GM21360 (cell line): ENCODE data around the gene EIPR1.

Source experiments
- ATAC-seq: cut with Tn5 transposase; IDR thresholded peaks from one replicate; pipeline ENCODE4 v1.9.1; 2021; ENCODE audit warnings: mild to moderate bottlenecking, moderate library complexity; ENCODE audit not compliant: unreplicated experiment

Gene EIPR1

DNA sequence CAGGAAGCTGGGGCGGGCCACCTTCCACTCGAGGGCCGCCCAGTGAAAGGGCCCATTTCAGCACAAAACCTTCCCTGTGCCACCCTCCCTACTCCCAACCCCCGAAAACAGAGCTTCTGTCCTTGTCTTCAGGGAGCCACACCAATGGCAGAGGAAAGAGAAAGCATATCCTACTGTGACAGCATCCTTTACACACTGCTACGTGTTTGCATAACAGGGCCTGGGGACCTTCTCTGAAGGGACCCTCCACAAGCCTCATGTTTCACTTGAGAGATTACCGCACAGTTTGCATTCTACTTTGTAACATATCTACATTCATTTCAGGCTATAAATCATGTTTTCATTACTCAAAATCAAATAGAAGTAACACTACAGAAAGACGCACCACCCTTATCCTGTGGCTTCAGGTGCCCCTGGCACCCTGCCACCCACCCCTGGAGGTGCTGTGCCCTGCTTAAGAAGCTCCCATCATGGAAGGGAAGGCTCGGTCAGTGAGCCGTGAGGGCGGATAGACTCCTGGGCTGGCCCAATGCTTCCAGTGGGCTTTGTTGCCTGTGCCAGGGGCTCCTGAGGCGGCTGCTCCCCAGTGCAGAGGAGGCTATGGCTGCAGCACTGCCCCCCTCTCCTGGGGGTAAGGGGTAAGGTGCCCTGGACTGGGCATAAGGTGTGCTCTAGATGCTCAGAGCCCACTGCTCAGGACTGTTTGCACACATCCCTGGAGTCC, 52.0 kb downstream of the EIPR1 start:
- ATAC-seq: no peak

DNA sequence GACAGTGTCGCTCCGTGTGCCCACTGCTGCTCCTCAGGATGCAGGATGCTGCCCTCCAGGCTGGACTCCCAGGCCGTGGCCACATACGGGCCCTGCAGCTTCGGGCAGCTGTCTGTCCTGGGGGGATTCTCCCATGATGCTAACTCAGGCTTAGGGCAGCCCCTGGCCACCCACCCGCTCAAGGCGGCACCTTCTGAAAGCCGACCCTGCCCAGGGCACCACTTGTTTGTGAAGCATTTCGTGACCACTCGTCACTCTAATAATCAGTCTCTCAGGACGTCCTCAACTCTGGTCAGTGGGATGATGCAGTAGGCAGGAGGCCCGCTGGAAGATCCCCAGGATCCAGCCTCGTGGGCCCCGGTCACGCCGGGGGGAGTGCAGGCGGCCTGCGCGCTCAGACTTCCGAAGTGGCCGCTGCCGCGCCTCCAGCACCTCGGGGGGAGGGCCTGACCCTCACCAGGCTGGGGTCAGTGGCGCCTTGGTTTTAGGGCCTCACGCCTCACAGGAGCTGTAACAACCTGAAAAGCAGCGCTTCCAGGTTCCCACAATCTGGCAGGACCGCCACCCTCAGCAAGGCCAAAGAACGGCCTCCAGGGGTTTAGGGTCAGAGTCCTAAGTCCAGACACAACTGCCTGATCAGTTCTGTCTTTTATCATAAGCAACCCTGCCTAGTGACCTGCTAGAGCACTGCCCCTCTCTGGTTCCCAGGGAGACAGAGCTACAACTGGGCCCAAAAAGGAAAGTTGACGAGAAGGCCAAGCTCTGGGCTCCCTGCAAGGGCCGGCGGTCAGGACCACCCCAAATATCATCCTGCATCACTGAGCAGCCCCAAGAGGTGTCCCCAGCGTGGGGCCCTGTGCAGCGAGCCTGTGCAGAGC, 53.0 kb downstream of the EIPR1 start:
- ATAC-seq: no peak

DNA sequence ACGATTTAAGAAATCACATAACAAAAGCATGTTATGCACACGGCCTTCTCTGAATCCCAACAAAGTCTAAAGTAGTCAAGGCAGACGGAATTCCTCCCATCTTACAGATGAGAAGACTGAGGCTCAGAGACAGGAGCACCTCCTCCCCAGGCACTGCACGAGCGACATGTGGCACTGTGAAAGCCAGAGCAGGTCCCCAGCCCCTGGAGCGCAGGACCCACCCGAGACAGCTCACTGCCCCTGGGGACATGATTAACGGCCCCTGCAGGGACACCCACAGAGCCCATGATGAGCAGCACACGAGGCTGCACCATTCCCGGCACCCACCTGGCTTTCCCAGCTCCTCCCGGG, 53.6 kb downstream of the EIPR1 start:
- no peak for ATAC-seq

DNA sequence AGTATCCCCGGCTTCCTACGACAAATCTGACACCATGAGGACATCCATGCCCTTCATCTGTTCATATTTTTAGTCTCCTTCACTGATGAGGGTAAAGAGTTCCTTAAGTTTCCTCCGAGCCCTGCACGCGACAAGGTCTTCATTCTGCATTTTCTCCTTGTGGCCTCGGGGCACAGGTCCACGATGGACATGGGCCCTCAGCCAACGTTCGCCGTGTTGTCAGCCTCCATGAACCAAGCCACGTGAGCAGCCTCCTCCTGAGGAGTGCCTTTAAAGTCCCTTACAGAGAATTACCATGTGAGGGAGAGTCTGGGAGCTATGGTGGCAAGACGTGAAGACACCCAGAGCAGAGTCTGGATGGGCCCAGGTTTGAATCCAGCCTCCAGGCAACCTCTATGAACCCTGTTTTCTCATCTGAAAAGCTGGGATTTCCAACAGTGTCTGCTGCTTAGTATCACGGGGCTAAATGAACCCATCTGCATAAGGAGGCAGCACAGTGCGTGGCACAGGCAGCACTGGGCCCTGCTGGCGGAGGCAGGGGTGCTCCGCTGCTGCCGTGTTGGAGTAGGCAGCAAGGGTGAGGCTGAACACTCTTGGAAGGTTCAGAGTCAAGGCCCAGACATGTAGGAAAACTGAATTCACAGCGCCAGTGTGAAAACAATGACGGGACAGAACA, 54.1 kb downstream of the EIPR1 start:
- no peak for ATAC-seq

DNA sequence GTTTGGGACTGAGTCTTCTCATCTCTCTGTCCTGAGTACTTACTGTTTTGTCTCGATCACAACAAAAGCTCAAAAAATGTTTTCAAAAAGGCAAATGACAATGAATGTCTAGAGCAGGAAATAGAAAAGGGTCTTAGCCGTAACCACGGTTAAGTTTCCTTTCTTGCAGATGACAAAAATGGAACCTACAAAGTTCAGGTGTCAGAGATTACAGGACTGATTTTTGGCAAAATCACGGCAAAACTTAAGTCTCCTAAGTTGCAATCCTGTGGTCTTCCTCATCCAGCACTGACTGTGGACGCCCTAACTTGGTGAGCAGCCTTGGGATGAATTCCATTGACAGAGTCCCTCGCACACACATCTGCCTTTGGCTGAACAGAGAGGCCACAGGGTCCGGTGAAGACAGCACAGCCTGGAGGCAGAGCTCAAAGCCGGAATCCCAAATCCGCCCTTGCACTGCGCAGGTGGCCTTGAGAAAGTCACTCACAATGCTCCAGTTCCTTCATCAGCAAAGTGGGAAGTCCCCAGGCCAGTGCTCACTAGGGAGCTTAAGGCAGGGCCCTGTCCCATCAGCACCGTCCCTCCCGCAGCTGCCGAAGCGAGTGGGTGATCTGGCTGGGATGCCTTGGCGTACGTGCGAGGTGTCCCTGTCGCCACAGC, 55.2 kb downstream of the EIPR1 start:
- no peak for ATAC-seq

DNA sequence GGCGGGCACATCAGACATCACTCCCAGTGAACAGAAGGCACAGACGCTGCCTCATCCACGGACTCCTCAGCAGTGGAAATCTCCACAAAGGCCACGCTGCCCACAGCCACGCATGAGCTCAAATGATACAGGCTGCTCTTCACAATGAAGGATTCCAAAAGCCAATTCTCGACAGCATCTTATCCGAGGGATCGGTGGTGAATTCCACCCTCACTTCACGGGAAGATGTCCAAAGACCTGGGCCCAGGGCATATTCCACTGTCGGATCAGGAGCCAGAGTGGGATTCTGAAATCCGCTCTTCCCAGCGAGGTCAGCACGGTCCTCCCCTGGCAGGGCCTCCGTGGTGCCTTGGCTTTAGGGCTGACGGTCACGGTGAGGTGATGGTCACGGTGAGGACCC, 55.8 kb downstream of the EIPR1 start:
- no peak for ATAC-seq

DNA sequence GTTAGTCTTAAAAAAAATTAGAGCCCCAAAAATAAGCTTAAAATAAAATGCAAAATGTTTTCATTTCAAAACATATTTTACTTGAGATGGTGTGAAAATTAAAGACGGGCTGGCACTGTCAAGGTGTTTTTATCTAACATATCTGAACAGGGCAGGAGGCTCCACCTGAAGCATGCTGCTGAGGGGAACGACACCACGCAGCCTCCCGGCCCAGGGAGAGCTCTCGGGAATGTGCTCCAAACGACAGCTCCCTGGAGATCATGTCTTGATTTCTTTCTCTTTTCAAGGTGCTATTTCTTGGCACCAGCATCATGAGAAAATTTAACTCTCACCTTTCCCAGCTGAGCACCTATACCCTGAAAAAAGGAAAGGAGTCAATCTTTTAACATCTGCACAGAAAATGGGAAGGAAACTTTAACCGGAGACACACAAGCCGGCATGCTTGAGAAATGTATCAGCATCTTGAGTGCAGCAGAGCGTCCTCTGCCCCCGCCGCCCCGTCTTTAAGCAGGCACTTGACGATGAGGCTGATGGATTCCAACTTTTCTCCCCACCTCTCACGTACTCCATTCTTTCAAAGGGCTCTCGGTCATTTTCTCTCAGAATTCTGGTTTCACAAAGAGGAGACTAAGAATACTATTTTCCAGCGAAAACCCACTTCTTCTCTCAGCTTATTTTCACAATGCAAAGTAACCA, 56.6 kb downstream of the EIPR1 start:
- no peak for ATAC-seq

DNA sequence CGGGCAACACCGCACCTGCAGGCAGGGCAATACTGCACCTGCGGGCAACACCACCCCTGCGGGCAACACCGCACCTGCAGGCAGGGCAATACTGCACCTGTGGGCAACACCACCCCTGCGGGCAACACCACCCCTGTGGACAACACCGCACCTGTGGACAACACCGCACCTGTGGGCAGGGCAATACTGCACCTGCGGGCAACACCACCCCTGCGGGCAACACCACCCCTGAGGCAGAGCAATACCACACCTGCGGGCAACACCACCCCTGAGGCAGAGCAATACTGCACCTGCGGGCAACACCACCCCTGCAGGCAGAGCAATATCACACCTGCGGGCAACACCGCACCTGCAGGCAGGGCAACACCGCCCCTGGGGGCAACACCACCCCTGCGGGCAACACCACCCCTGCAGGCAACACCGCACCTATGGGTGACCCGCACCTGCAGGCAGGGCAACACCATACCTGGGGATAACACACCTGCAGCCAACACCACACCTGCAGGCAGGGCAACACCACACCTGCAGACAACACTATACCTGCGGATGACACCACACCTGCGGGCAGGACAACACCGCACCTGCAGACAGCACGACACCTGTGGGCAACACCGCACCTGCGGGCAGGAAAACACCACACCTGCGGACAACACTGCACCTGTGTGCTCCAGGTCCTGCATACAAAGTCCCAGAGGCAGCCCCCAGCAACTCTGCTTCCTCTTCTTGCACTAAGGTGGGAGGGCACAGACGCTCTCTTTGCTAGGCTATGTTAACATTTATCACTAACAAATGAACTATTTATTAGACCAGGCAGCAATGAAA, 57.7 kb downstream of the EIPR1 start:
- no peak for ATAC-seq

DNA sequence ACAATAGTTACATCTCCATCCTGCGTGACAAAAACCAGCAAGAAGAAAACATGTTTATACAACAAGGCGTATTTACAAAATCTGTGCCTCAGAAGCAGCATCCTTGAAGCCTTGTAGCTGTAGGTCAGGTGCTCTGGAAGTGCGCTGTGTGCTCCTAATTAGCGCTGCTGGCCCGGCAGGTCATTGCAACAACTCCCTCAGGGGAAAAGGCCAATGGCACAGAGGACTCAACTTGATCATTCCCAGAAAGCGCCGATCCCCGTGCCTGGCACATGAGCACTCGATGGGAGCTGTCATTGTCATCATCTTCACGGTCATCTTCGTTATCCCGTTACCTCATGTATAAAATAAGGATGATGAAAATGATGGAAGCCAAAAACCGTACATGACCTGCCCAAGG, 58.5 kb downstream of the EIPR1 start:
- no peak for ATAC-seq

DNA sequence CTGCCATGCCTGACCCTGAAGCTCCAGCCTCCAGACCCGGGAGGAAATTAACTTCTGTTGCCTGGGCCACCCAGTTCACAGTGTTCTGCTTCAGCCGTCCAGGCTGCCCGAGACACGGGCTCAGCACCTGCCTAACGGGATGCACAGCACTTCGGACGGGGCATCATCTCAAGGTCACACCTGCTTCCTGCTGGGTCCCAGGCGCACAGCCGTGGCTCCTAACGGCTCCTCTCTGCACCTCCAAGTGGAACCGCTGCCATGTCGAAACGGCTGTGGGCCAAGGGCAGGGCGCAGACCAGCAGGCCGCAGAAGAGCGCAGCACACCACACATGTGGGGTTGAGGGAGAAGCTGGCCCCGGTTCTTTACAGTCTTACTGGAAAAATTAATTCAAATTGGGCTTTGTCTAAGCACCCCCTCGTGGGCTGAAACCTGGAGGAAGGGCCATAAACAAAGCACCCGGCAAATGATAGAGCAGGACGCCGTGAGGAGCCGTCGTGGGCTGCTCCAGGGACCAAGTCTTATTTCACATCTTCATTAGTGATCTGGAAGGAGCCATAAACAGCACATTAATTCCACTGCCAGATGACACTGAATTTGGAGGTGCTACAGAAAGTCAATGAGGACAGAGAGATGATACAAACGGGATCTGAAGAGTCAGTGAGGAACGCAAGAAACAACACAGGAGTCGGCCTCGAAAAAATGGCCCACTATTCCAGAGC, 59.6 kb downstream of the EIPR1 start:
- no peak for ATAC-seq

DNA sequence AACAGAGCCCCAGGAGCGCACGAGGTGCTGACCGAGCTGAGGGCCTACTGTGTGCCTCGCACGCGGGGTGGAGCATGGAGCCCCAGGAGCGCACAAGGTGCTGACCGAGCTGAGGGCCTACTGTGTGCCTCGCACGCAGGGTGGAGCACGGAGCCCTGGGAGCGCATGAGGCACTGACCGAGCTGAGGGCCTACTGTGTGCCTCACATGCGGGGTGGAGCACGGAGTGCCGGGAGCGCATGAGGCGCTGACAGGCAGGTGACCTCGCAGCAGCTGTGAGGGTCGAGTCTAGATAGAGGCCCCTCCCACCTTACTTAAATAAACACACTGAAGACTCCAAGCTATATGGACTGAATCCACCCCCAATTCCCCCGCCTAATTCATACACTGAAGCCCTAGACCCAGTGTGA, 60.3 kb downstream of the EIPR1 start:
- no peak for ATAC-seq

DNA sequence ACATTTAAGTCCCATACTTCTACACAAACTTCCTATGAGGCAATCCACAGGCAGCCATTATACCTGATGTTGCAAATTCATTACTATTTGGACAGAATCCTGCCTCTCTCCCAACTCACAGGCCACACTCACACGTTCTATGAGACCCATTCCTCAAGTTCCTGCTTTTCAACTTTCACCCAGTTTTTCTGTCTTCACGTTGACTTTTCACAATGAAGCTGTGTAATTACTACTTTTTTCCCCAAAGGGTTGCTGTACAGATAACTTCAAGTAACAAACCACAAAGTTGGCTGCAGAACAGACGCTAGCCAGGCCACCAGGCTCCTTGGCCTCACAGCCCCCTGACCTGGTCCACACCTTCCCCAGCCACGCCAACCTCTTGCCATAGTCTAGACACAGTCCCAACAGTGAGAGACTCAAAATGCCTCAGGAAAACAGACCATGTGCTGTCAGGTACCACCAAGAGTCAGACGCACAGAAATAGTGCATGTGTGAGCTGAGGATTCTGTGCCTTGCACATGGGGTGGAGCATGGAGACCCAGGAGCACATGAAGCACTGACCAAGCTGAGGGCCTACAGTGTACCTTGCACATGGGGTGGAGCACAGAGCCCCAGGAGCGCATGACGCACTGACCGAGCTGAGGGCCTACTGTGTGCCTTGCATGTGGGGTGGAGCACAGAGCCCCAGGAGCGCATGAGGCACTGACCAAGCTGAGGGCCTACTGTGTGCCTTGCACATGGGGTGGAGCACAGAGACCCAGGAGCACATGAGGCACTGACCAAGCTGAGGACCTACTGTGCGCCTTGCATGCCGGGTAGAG, 61.0 kb downstream of the EIPR1 start:
- no peak for ATAC-seq

DNA sequence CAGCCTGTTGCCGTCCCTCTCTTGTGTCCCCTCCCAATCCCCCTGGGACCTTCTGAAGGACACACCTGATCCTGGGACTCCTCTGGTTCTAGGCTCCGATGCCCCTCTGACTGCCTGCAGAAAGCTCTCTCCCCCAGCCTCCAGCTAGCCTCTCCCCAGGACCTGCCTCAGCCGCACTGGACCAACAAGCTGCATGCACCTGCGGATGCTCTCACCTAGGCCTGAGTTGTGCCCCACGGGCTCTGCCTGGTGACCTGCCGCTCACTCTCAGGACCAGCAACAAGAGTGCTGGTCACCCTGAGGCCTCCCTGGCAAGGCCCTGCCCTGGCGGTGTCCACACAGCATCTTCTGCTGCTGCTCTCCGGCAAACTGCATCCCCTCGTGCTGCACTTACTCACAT, 63.0 kb downstream of the EIPR1 start:
- ATAC-seq: no peak

DNA sequence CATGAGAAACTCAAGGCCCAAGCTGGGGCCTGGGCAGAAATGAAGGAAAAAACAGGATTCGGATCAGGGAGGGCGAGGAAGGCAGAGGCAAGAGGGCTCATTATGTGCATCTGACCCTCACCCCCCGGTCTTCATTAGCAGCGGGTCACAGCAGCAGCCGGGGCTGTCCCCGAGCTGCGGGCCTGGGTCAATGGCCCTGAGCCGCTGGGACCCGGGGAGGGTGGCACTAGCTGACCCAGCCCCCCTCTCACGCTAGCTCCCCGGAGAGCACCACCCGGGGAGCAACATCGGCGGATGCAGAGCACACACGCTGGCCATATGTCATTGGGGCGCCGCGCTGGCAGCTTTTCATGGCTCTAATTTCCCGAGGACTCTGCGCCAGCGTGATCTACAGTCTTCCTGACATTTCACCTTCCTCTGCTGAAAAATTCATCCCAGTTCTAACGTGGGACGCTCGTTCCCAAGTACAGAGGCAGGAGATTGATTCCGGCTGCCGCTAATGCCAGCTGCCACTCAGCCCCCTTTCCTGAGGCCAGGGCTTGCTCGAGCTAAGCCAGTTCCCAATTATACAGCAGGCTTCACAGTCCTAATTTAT, 63.7 kb downstream of the EIPR1 start:
- no peak for ATAC-seq

DNA sequence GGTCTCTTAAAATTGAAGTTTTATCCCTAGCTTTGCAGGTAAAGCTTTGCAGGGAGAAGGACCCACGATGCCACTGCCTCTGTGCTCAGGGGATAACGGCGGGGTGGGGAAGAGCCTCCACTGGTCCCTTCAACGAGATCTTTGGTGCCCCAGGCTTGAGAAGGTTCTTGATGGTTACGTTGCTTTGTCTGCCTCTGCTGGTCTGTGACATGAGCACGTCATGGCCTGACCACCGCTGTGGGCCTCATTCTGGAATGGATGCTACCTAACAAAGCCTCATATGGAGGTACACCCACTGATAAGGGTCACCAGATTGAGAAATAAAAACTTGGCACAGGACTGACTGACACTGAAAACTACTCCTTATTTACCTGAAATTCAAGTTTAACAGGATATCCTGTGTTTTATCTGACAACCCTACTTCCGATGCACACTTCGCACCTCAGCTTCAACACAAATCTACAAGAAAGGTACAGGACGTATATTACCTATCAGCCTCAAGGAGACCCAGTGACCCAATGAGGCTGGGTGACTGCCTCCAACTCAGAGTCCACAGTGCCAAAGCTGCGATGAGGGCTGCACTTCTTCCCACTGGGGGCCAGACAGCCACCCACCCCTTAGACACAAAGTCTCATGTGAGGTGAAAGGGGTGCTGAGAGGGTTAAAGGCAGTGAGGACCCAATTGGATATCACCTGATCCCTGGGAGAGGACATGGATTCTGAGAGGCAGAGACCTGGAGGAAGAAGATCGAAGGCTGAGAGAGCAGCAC, 64.9 kb downstream of the EIPR1 start:
- no peak for ATAC-seq

DNA sequence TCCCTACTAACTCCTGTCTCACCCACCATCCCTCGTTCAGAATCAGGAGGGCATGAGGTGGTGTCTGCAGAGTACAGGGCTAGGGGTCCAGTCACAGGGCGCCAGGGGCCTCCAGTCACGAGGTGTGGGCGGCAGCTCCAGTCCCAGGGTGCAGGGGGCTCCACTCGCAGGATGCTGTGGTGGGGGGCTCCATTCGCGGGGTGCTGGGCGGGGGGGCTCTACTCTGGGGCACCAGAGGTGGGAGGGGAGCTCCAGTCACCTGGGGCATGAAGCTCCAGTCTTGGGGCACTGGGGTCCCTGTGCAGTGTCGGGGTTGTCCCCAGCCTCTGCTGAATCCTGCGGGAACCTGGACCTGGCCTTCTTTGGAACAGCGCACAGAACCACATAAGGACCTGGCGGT, 66.0 kb downstream of the EIPR1 start:
- ATAC-seq: no peak
